Ascending aorta (tissue), 2 donors: Measurements from ENCODE around the gene PKD1. TPM values are rescaled to one million over a fixed set of nuclear protein-coding genes. Genes with fewer than 3 reads are reported as not detected.

Source experiments
- DNase-seq, 2 donors: peaks; one replicate each; pipeline ENCODE4 v3.0.0-alpha.2; 2019; ENCODE audit warnings: low spot score in 2 of 2
- H3K27ac ChIP-seq, 2 donors: fragments of 200-600 bp; sonication (generic); one replicate each; pipeline ENCODE4 v1.5.1; 2016 to 2017; ENCODE audit warnings: mild to moderate bottlenecking in 1 of 2
- H3K27me3 ChIP-seq: fragments of 200-600 bp; sonication (generic); one replicate; pipeline ENCODE4 v1.5.1; 2017
- H3K36me3 ChIP-seq, 2 donors: fragments of 200-600 bp; sonication (generic); one replicate each; pipeline ENCODE4 v1.5.1; 2016
- H3K4me1 ChIP-seq, 2 donors: fragments of 200-600 bp; sonication (generic); one replicate each; pipeline ENCODE4 v1.5.1; 2016 to 2017; ENCODE audit warnings: mild to moderate bottlenecking in 1 of 2
- H3K4me3 ChIP-seq, 2 donors: fragments of 200-600 bp; sonication (generic); one replicate each; pipeline ENCODE4 v1.5.1; 2016 to 2017; ENCODE audit warnings: mild to moderate bottlenecking in 1 of 2
- H3K9me3 ChIP-seq, 2 donors: fragments of 200-600 bp; sonication (generic); one replicate each; pipeline ENCODE4 v1.5.1; 2016
- CTCF ChIP-seq, 3 experiments: fragments of 200-600 bp in 2 of 3; fragments of 450-650 bp in 1 of 3; sonication (generic) in 2 of 3; IDR thresholded peaks; one replicate each; pipeline ENCODE4 v1.5.1; 2016 to 2019; ENCODE audit warnings: antibody characterized with exemption in 3 of 3, mild to moderate bottlenecking in 1 of 3, moderate library complexity in 1 of 3
- intact Hi-C: fragments of 100-400 bp; cut with DNase I; formaldehyde crosslinking; loops from one replicate; pipeline ENCODE4 v1.15.1; 2023
- total RNA-seq: library from RNA; depleted of rRNA; stranded (reverse); fragments of >200 nt; gene quantifications from one replicate; pipeline ENCODE4 v1.1.0, GENCODE V29; 2016

Gene PKD1
- total RNA-seq, 1 donor from 2014 or later = 551 TPM

- no peak for TF ChIP-seq CTCF (IDR thresholded peaks at IDR 0.05)
- H3K36me3 ChIP-seq = peaks cover 89 to 94% of the 10 kb centered on the region in 2 donors
These were observed 44.0 kb downstream of the PKD1 start for GRCh38 chr16:2091547-2092255.

DNA sequence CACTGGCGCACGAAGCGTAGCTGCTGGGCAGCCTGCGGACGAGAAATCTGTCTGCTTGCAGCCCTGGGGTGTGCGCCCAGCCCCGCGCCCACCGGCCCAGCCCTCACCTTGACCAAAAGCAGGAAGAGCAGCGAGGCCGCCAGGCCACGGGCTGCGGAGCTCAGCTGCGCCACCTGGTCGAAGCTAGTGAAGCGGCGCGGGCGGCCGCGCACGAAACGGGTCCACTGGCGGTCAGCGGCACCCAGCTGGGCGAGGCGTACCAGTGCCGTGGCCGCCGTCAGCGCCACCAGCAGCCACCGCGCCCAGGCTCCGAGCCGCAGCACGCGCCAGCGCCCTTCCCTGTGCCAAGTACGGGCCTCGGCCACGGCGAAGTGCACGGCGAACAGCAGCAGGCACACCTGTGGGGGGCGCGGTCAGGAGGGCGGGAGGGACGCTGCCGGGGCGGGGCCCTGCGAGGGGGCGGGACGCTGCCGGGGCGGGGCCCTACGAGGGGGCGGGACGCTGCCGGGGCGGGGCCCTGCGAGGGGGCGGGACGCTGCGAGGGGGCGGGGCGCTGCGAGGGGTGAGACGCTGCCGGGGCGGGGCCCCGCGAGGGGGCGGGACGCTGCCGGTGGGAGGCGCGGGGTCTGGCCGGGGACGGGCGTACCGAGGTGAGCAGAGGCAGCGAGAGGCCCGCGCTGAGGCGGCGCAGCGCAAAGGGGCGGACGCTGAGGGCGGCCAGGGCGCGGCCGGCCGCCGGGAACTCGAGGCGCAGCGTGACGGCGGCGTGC is 44.7 kb downstream of the PKD1 start:
- no peaks in the 10 kb centered on the region for H3K9me3 ChIP-seq
- no peaks in the 10 kb centered on the region for H3K27me3 ChIP-seq
- TF ChIP-seq CTCF (IDR thresholded peaks at IDR 0.05) = no peak
- peak overlapping the region in 1 of 2 donors; percentile 53 for H3K27ac ChIP-seq
- H3K4me1 ChIP-seq = no peaks in the 10 kb centered on the region
- DNase-seq = no peak
- H3K36me3 ChIP-seq = peaks cover 89 to 94% of the 10 kb centered on the region in 2 donors
- H3K4me3 ChIP-seq = no peak overlapping the region
- intact Hi-C loops = no loop called here

More at GRCh38 chr16:2091547-2092255, 44.0 kb downstream of the PKD1 start:
- Histone ChIP-seq H3K4me1 (no peaks in the 10 kb centered on the region), H3K4me3 (no peak overlapping the region), H3K27ac (no peak overlapping the region), H3K27me3 (no peaks in the 10 kb centered on the region), H3K9me3 (no peaks in the 10 kb centered on the region)
- intact Hi-C loops = no loop called here
- no peak for DNase-seq

GRCh38 chr16:2090481-2090776 is 45.3 kb downstream of the PKD1 start:
- no peak for TF ChIP-seq CTCF (IDR thresholded peaks at IDR 0.05)
- Histone ChIP-seq H3K27ac (no peak overlapping the region), H3K27me3 (no peaks in the 10 kb centered on the region), H3K36me3 (peaks cover 87 to 94% of the 10 kb centered on the region in 2 donors), H3K4me1 (no peaks in the 10 kb centered on the region), H3K4me3 (no peak overlapping the region), H3K9me3 (no peaks in the 10 kb centered on the region)
- intact Hi-C loops = no loop called here
- DNase-seq = no peak

DNA sequence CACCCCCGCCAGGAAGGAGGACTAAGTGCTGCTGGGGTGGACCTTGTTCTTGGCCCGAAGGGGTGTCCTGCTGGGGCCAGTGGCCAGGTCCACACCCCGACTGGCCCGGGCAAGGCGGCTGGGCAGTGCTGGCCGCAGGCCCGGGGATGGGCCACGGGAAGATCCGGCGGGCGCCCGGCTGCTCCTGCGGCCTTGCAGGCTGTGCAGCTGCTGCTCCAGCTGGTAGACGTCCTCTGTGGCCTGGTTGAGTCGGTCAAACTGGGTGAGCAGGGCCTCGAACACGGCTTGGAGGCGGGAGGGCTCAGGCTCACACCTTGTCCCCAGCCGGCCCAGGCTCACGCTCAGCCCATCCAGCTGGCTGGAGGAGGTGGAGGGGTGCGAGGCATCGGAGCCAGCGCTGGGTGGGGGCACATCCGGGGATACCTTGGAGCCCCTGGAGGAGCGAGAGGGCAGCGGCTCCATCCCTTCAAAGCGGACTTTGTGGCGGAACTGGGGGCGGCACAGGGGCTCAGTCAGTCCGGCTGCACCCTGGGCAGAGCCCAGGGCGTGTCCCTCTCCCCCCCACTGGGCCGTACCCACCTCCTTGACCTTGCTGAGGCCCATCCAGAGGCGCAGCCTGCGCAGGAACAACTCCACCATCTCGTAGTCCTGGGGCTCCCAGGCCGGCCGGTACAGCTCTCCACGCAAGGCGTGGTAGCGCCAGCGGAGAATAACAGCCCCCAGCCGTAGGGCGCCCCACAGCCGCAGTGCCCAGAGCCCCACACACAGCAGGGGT is 45.8 kb downstream of the PKD1 start:
- Histone ChIP-seq H3K27ac (no peak overlapping the region), H3K27me3 (no peaks in the 10 kb centered on the region), H3K36me3 (peaks cover 86 to 91% of the 10 kb centered on the region in 2 donors), H3K4me3 (no peak overlapping the region), H3K9me3 (no peaks in the 10 kb centered on the region), H3K4me1 (no peaks in the 10 kb centered on the region)
- DNase-seq = no peak
- intact Hi-C loops = no loop called here
- TF ChIP-seq CTCF (IDR thresholded peaks at IDR 0.05) = no peak

- no peaks in the 10 kb centered on the region for H3K27me3 ChIP-seq
- intact Hi-C loops = no loop called here
- H3K4me1 ChIP-seq = no peaks in the 10 kb centered on the region
- no peaks in the 10 kb centered on the region for H3K9me3 ChIP-seq
- peaks cover 84 to 89% of the 10 kb centered on the region in 2 donors for H3K36me3 ChIP-seq
- no peak overlapping the region for H3K4me3 ChIP-seq
- H3K27ac ChIP-seq = no peak overlapping the region
- no peak for DNase-seq
- no peak for TF ChIP-seq CTCF (IDR thresholded peaks at IDR 0.05)
These were observed 46.8 kb downstream of the PKD1 start for GRCh38 chr16:2088759-2089358.
